GM12878 (cell line): ENCODE measurements around the gene RHCG. TPM values are rescaled to one million over a fixed set of nuclear protein-coding genes. Genes with fewer than 3 reads are reported as not detected.

ENCODE experiments used
- ATAC-seq: fragments of 200-7000 bp; cut with Tn5 transposase; 3 replicates; pipeline ENCODE4 v1.9.1; 2020; ENCODE audit warnings: mild to moderate bottlenecking, moderate library complexity
- BruUV-seq: library from RNA; stranded (reverse); fragments of 400-500 nt; replicated peaks from 2 replicates; lab custom pipeline; 2021; lab: Mats Ljungman, UMichigan
- CTCF ChIA-PET: fragments of 300-600 bp; sonication (Branson Sonifier 250); formaldehyde crosslinking; extraction: SDS; loops from one replicate; lab custom pipeline; 2021; ENCODE audit warnings: inconsistent platforms; lab: Yijun Ruan, JAX
- POLR2A ChIA-PET: fragments of 350-600 bp; formaldehyde crosslinking; extraction: SDS; loops from one replicate; lab custom pipeline; 2021; ENCODE audit warnings: inconsistent platforms; lab: Charles Lee
- RAD21 ChIA-PET: fragments of 300-600 bp; sonication (Branson Sonifier 250); formaldehyde crosslinking; loops from one replicate; lab custom pipeline; 2023; ENCODE audit warnings: antibody characterized with exemption; ENCODE audit not compliant: unreplicated experiment; lab: Charles Lee
- SMC1A ChIA-PET: fragments of 300-600 bp; sonication (Branson Sonifier 250); formaldehyde crosslinking; loops from one replicate; lab custom pipeline; 2023; ENCODE audit not compliant: unreplicated experiment, uncharacterized antibody; lab: Charles Lee
- DNase-seq: peaks from one replicate; pipeline ENCODE4 v3.0.0-alpha.2; 2011; ENCODE audit warnings: low read depth, low spot score
- FAIRE-seq: peaks from 3 replicates; lab custom pipeline; 2011; peaks lifted over from hg19 to GRCh38; lab: Jason Lieb, UNC
- H2AFZ ChIP-seq: 2 replicates; pipeline ENCODE4 v1.6.0; 2011; ENCODE audit warnings: low read depth, low read length, control low read depth; ENCODE audit not compliant: control insufficient read depth
- H3K27ac ChIP-seq: 2 replicates; pipeline ENCODE4 v1.5.1; 2011; ENCODE audit warnings: control low read depth; ENCODE audit not compliant: control insufficient read depth, insufficient read depth
- H3K27me3 ChIP-seq, 2 experiments: replicated peaks in 1 of 2; 2 replicates each; pipeline versions ENCODE4 v1.6.0 to v1.6.1; 2011; ENCODE audit warnings: low read length in 1 of 2; ENCODE audit not compliant: control insufficient read depth in 2 of 2, insufficient read depth in 2 of 2
- H3K36me3 ChIP-seq, 2 experiments: 2 replicates each; pipeline ENCODE4 v1.5.1; 2011; ENCODE audit warnings: low read length in 1 of 2; ENCODE audit not compliant: control insufficient read depth in 2 of 2, insufficient read depth in 2 of 2
- H3K4me1 ChIP-seq: 2 replicates; pipeline ENCODE4 v1.6.1; 2011; ENCODE audit warnings: mild to moderate bottlenecking, low read length, moderate library complexity, mixed read lengths; ENCODE audit not compliant: control insufficient read depth, insufficient read depth
- H3K4me2 ChIP-seq: 2 replicates; pipeline ENCODE4 v1.6.0; 2011; ENCODE audit warnings: control low read depth; ENCODE audit not compliant: control insufficient read depth, insufficient read depth
- H3K4me3 ChIP-seq: fragments of 200-600 bp; sonication (generic); 2 replicates; pipeline ENCODE4 v1.5.1; 2016
- H3K79me2 ChIP-seq: 2 replicates; pipeline ENCODE4 v1.6.0; 2011; ENCODE audit warnings: low read length; ENCODE audit not compliant: control insufficient read depth, insufficient read depth
- H3K9ac ChIP-seq: 2 replicates; pipeline ENCODE4 v1.8.0; 2011; ENCODE audit warnings: low read length, control low read depth, mixed read lengths; ENCODE audit not compliant: control insufficient read depth, insufficient read depth
- H3K9me3 ChIP-seq: replicated peaks from 3 replicates; pipeline ENCODE4 v1.5.1; 2011; ENCODE audit warnings: mild to moderate bottlenecking, low read length; ENCODE audit not compliant: control insufficient read depth, insufficient read depth
- H4K20me1 ChIP-seq: 2 replicates; pipeline ENCODE4 v1.6.0; 2011; ENCODE audit not compliant: control insufficient read depth, insufficient read depth
- ATF2 ChIP-seq: IDR thresholded peaks from 2 replicates; pipeline ENCODE4 v1.6.1; 2012; ENCODE audit warnings: low read length, inconsistent platforms
- BCL11A ChIP-seq: IDR thresholded peaks from 2 replicates; pipeline ENCODE4 v1.6.1; 2011; ENCODE audit warnings: low read depth, low read length
- EED ChIP-seq: sonication (generic); IDR thresholded peaks from 2 replicates; pipeline ENCODE4 v1.6.1; 2016; ENCODE audit warnings: antibody characterized with exemption, low read depth
- EGR1 ChIP-seq, 2 experiments: IDR thresholded peaks; 1 replicate in 1 of 2; 2 replicates in 1 of 2; pipeline ENCODE4 v1.6.1; 2011 to 2012; ENCODE audit warnings: low read depth in 2 of 2, low read length in 2 of 2, borderline replicate concordance in 1 of 2, mild to moderate bottlenecking in 1 of 2, moderate library complexity in 1 of 2
- GABPA ChIP-seq: IDR thresholded peaks from 2 replicates; pipeline ENCODE4 v1.6.1; 2014; ENCODE audit warnings: antibody characterized with exemption, low read depth, mild to moderate bottlenecking, inconsistent platforms
- IKZF2 ChIP-seq, 2 experiments: fragments of 450-650 bp; IDR thresholded peaks; 2 replicates each; pipeline ENCODE4 v1.6.1; 2017; ENCODE audit warnings: mild to moderate bottlenecking in 2 of 2, moderate library complexity in 2 of 2
- NR2F1 ChIP-seq: fragments of 450-650 bp; conservative IDR thresholded peaks from 2 replicates; pipeline ENCODE4 v1.6.1; 2017; ENCODE audit warnings: mild to moderate bottlenecking
- RAD51 ChIP-seq: fragments of 450-650 bp; IDR thresholded peaks from 2 replicates; pipeline ENCODE4 v1.6.1; 2016; ENCODE audit warnings: moderate library complexity, mild to moderate bottlenecking, inconsistent platforms
- RFX5 ChIP-seq: IDR thresholded peaks from 2 replicates; pipeline ENCODE4 v1.6.1; 2011; ENCODE audit warnings: low read depth, low read length, improper control_type of control experiment
- SKIL ChIP-seq: fragments of 450-650 bp; IDR thresholded peaks from 2 replicates; pipeline ENCODE4 v1.6.1; 2017; ENCODE audit warnings: mild to moderate bottlenecking, low read depth, inconsistent platforms; ENCODE audit not compliant: poor library complexity, severe bottlenecking
- SPI1 ChIP-seq: IDR thresholded peaks from 2 replicates; pipeline ENCODE4 v1.6.1; 2011; ENCODE audit warnings: low read depth, mild to moderate bottlenecking, low read length, moderate library complexity, borderline replicate concordance; ENCODE audit not compliant: insufficient read depth
- TARDBP ChIP-seq: IDR thresholded peaks from 2 replicates; pipeline ENCODE4 v1.6.1; 2016; ENCODE audit warnings: borderline replicate concordance
- WGBS: methylation state at CpG from one replicate; pipeline ENCODE4 v1.1.6; 2016; ENCODE audit warnings: low lambda C conversion rate; ENCODE audit not compliant: insufficient replicate concordance, insufficient coverage; ENCODE audit errors: missing lambda C conversion rate; 5-methylcytosine and 5-hydroxymethylcytosine counted together
- in situ Hi-C: fragments of 300-500 bp; cut with MboI; formaldehyde crosslinking; loops from 9 replicates; pipeline ENCODE4 v1.14.3; 2018; ENCODE audit warnings: mixed read lengths
- intact Hi-C: fragments of 100-400 bp; cut with micrococcal nuclease; formaldehyde crosslinking; loops from one replicate; pipeline ENCODE4 v1.14.2; 2022; ENCODE audit not compliant: unreplicated experiment
- polyA plus RNA-seq, 11 experiments: library from polyadenylated mRNA; depleted of rRNA in 4 of 11; unstranded in 6 of 11; stranded (reverse) in 5 of 11; fragments of >200 nt; fragmentation: Nextera tagmentation in 4 of 11; fragmentation: Illumina TruSeq in 1 of 11; extraction: Ambion mirVana in 4 of 11; extraction: Trizol in 1 of 11; gene quantifications; 1 replicate in 1 of 11; 2 replicates in 10 of 11; pipeline versions ENCODE4 v1.2.1 to v1.2.3, GENCODE V29; 2011 to 2016; ENCODE audit warnings: inconsistent platforms in 2 of 11, missing spikeins in 2 of 11, low read depth in 1 of 11
- total RNA-seq, 4 experiments: library from RNA; depleted of rRNA in 3 of 4; stranded (reverse); fragments of >200 nt in 3 of 4; fragmentation: Illumina TruSeq in 1 of 4; extraction: Trizol in 1 of 4; gene quantifications; 2 replicates each; pipeline versions ENCODE4 v1.2.1 to v1.2.3, GENCODE V29; 2013 to 2021

RHCG gene
- total and polyA plus RNA-seq, 10 of the 15 experiments (the other 5 are each of a cell fraction or from before 2014, with no cell fraction given), result 0.05 to 0.11 TPM; not detected in 8

GRCh38 chr15:89435362-89435761 is 61.0 kb downstream of the RHCG start:
- intact Hi-C loops (no loop called here), in situ Hi-C loops (no loop called here)
- no peak overlapping the region for H3K27ac ChIP-seq
- ChIA-PET RAD21 (interaction anchor here (1.3 kb wide), 1 partner anchor 76 kb away, joined by 4 read pairs; no protein-coding TSS in a partner anchor), SMC1A (no interaction called here), CTCF (interaction anchor here (0.7 to 2.8 kb wide), 7 partner anchors 8 to 79 kb away, joined by 3 to 15 read pairs (median 4); no protein-coding TSS in a partner anchor), POLR2A (no interaction called here)
- DNase-seq (no peak), FAIRE-seq (no peak), ATAC-seq (no peak)
- BruUV-seq, result no TSS peak
- H3K79me2 ChIP-seq, result no peaks in the 10 kb centered on the region
- H3K36me3 ChIP-seq, result no peaks in the 10 kb centered on the region
- H3K27me3 ChIP-seq, result peaks cover 0 to 2% of the 10 kb centered on the region in 2 experiments; a peak in 1 of 4 replicates
- TF ChIP-seq IKZF2 (IDR thresholded peaks at IDR 0.05) (no peak), SPI1 (no peak), RAD51 (no peak), BCL11A (no peak), NR2F1 (no peak), RFX5 (no peak), ATF2 (no peak), SKIL (no peak), EED (no peak), TARDBP (no peak), GABPA (no peak), EGR1 (IDR thresholded peaks at IDR 0.05; ENCODE audit: borderline replicate concordance in 1 of 2, low read depth in 2 of 2, low read length in 2 of 2) (no peak)
- H3K4me1 ChIP-seq, result peaks cover 2% of the 10 kb centered on the region; the same call in 1 of the 2 replicates
- WGBS, result 63% methylated on average over 8 of the region's 8 CpGs
- H4K20me1 ChIP-seq, result no peaks in the 10 kb centered on the region
- H3K9ac ChIP-seq, result no peak overlapping the region
- no peak overlapping the region for H3K4me3 ChIP-seq
- H3K9me3 ChIP-seq, result no peaks in the 10 kb centered on the region
- H2AFZ ChIP-seq, result no peak overlapping the region
- H3K4me2 ChIP-seq, result no peak overlapping the region
